Measurements from ENCODE around the gene SLC39A11.
"Not testable (repeated sequence)": the region's sequence is repeated elsewhere in the genome, so short reads cannot be mapped to it uniquely, and the experiment has no call there.

SLC39A11 gene

DNA sequence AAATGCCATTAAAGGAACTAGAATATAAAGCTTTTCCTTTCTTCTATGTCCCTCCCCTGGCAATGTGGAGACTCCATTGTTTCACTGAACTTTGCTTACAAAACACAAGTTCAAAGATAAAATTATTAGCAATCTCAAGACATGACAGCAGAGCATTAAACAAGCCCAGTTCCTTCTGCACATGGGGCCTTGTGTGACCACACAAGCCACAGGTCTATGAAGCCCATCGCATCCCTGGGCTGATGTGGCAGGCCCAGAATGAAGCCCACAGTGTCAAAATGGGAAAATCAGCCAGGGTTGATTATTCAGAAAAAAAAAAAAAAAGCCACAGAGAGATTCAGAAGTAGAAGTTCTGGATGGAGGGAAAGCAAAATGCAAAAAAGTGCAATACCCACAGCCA, 12.9 kb upstream of the SLC39A11 start:
- DNase-seq: no peak

DNA sequence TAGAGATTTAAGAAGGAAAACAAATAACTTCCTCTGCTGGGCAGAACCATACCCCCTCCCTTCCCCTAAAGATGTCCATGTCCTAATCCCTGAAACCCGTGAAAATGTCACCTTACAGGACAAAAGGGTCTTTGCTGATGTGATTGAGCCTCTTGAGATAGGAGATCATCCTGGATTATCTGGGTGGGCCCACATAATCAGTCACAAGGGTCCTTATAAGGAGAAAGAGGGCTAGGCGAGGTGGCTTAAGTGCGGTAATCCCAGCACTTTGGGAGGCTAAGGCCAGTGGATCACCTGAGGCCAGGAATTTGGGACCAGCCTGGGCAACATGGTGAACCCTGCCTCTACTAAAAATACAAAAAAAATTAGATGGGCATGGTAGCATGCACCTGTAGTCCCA, 12.0 kb upstream of the SLC39A11 start:
- no peak for DNase-seq

GRCh38 chr17:73103641-73104335, 11.3 kb upstream of the SLC39A11 start:
- no peak for DNase-seq

- no peak for DNase-seq
Measured at GRCh38 chr17:73101031-73101430, 8.5 kb upstream of the SLC39A11 start.

- DNase-seq: no peak
Measured at GRCh38 chr17:73100363-73100762, 7.9 kb upstream of the SLC39A11 start.

DNA sequence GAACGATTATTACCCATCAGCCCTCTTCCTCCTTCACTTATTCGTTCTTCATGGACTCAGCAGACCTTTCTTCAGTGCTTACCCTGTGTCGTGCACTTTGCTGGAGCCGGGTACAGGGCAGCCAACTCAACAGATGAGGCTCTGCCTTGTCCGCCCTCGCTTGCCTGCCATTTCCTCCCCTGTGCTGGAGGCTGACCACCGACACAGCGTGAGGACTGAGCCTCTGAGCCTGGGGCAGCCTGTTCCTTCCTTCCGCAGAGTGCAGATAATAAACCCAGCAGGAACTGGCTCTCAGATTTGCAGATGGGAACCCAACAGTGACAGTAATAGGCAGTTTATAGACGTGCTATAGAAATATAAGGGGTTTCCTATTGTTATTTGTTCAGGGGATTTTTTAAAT, 7.0 kb upstream of the SLC39A11 start:
- DNase-seq: peak; percentile 19

DNA sequence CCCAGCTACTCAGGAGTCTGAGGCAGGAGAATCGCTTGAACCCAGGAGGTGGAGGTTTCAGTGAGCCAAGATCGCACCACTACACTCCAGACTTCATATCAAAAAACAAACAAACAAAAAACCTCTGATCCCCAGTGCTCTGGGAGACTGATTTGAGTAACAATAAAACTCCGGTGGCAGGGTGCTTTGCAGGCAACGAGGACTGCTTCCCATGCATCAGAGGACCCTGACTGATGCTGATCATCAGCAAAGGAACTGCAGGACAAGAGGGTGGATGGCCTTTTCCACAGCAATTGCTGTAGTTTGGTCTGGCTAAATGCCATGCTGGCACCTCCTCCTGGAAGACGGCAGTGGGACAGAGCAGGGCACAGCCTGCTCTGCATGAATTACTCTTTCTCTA, 6.4 kb upstream of the SLC39A11 start:
- DNase-seq: no peak

- DNase-seq: not testable (repeated sequence)
Measured at GRCh38 chr17:73097973-73098765, 5.7 kb upstream of the SLC39A11 start.

- no peak for DNase-seq
Measured at GRCh38 chr17:73096866-73097265, 4.4 kb upstream of the SLC39A11 start.

- no peak for DNase-seq
Measured at GRCh38 chr17:73096211-73096610, 3.7 kb upstream of the SLC39A11 start.

GRCh38 chr17:73093286-73093685, 798 bp upstream of the SLC39A11 start:
- no peak for DNase-seq

- DNase-seq: no peak
Measured at GRCh38 chr17:73091770-73092522, 542 bp downstream of the SLC39A11 start.

- no peak for DNase-seq
Measured at GRCh38 chr17:73091410-73091769, 1.1 kb downstream of the SLC39A11 start.

DNA sequence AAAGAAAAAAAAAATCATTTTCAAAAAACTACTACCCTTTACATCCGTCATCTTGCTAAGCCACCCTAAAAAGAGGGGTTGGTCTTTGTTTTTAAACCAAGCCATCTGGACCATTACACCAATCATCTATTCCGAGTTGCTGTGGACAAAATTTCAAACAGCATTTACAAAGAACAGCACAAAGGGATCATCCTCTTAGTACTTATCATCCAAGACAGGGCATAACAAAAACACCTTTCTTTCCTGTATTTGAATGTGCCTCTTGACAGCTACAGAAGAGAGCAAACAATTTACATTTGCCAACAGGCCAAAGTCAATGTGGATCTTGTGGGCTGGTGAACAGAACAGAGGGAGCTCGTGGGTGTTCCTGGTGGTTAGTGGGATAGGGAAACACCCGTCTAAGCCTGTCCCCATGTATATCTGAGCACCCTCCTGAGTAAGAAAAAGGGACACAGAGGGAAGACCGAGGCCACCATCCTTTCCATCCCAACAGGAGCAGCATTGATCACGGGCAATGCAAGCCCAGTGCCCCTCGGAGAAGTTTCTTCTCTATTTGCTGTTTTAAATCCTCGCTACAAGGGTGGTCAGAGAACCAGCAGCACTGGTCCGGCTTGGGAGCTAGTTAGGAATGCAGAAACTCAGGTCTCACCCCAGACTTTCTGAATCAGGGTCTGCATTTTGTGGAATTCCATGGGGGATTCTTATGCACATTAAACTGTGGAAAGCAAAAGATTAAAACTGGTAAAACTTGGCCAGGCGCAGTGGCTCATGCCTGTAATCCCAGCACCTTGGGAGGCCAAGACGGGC, 1.9 kb downstream of the SLC39A11 start:
- DNase-seq: no peak

DNA sequence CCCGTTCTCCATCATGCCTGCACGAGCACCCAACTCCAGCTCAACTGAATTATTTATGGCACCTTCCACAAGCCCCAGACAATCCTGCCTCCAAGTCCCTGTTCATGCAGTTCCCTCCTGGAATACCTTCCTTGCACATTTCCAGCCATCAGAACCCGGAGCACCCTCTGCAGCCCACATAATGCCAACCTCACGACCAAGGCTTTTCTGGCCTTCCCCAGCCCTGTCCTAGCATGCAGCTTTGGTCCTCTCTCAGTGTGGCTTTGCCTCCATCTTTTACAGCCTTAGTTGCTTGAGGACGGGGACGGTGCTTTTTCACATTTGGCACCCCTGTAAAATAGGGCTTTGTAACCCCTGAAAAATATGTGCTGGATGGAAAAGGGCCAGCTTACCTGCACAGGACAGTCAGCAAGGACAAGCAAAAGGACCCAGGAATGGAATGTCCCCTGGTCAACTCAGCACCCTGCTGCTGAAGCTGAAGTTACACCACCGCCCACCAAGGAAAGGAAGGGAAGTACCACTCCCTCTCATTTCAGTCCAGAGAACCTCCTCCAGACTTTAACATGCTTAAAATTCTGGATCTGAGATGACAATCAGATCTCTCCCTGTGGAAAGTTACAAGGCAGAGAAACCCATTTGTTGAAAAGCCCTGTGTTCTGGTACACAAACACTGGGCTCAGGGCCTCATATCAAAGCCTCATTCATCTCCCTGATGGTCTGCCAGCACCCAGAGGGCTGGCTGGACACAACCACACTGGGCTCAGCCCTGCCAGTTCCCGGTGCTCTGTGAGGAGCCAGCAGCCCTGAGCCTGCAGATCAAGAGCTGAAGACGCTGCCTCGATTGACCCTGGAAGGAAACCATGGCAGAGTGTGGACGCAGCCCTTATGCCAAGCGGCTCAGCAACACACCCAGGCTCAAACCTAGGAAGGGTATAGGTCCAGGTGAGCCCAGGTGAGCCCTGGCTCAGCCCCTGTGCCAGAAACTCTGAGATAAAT, 2.9 kb downstream of the SLC39A11 start:
- no peak for DNase-seq

DNA sequence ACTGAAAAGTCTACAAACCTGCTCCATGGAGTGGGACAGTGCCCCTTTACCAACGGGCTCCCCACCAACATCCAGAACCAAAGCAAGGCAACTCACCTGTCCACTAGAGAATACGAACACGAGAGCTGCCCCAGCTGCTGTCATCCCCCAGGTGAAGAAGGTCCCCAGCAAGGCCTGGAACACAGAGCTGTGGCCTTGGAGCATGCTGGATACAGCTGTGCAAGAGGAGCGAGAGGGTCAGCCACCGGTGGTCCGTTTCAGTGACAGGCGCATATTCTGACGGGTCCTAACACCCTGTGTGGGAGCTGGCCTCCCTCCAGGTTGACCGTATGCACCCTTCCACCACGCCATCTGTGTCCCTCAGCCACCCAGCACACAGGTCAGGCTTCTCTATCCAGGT, 3.9 kb downstream of the SLC39A11 start:
- DNase-seq: no peak

DNA sequence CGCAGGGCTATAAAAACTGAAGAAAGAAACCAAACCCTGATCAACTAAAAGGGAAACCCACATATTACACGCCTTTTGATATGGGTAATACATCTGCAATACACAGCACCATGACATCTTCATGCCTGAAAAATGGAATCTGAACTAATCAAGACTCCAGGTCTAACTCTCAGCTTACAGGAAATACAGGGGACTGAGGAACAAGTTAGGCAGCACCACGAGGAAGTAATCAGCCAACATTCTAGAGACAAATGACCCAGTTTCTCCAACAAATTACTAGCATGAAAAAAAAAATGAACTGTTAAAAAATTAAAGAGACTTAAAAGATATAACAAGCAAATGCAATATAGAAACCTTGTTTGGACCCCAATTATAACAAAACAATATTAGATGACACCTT, 9.1 kb downstream of the SLC39A11 start:
- DNase-seq: no peak

GRCh38 chr17:73074566-73074965, 17.9 kb downstream of the SLC39A11 start:
- no peak for DNase-seq

DNA sequence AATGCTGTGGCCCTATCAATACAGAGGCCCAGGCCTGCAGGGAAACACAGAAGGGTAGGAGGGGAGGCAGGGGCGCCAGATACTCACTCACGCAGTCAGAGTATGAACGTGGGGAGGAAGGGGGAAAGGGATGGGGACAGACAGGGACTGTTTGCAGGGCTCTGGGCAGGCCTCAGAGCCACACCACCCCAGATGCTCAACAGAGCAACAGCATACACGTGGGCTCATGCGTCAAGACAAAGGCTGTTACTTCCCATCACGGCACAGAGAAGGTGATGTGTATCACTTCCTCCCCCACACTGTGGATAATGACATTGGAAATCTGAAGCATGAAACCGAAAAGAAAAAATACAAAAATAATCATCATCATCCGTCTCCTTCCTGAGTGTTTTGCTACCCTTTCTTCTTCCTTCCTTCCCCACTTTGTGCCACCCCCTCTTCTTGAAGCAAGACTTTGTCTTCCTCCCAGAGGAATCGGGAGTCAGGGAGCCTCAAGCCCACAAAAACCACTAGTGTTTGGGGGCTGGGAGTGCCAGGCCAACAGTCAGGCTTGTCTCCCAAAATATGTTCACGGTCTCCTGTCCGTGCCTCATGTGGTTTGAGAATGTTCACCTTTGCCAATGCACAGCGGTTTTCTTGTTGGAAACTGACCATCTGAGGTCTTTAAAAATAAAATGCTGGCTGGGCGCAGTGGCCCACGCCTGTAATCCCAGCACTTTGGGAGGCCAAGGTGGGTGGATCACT, 20.1 kb downstream of the SLC39A11 start:
- no peak for DNase-seq

DNA sequence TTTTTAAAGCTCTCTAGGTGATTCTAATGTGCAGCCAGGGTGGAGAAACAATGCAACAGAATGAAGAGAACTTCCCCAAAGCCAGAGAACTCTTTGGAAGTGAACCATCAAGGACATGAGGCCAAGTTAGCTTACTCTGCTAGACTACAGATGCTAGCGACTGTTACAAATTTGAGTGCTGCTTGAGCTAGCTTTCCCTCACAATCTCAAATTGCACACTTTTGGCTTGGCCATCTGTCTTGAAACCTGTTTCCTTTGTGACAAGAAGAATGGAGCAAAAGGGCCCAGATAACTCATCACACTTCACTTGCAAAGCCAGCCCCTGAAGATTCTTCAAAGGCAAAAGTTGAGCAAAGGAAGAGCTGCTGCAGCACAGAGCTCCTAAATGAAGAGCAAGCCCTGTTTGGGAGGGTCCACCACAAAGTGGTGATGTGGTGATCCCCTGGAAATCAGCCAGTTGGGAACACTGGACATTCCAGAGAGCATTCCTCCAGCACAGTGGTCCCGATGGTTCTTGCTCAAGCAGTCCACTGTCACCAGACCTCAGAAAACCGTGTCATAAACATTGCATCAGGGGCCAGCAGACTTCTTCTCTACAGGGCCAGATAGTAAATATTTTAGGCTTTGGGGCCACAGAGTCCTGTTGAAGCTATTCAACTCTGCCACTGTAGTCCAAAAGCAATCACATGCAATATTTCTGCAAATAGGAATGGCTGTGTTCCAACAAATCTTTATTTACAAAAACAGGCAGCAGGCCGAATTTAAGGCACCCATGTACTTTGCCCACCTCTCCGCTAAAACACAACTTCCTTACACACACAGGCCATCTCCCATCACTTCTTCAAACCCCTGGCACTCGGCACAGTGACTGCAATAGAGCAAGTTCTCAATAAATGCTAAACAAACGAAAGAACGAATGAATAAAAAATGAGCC, 21.2 kb downstream of the SLC39A11 start:
- no peak for DNase-seq
